CD14-positive monocyte (primary cell): ENCODE results near the gene SLC16A7. TPM values are rescaled to one million over a fixed set of nuclear protein-coding genes. Genes with fewer than 3 reads are reported as not detected.
A peak's percentile ranks its signal among the peaks of the same experiment; 100 is the strongest.

Experiments
- DNase-seq, 3 donors: peaks; one replicate each; pipeline ENCODE4 v3.0.0-alpha.2; 2011 to 2022
- H2AFZ ChIP-seq: 2 replicates; pipeline ENCODE4 v1.6.0; 2012; ENCODE audit warnings: mild to moderate bottlenecking, low read depth, low read length, inconsistent platforms; ENCODE audit not compliant: insufficient read depth, poor library complexity, severe bottlenecking
- H3K27ac ChIP-seq, 2 donors: 1 replicate in 1 of 2; 2 replicates in 1 of 2; pipeline ENCODE4 v1.5.1; 2012 to 2013; ENCODE audit warnings: low read length in 2 of 2, control low read depth in 1 of 2, inconsistent platforms in 1 of 2, low read depth in 1 of 2, mild to moderate bottlenecking in 1 of 2
- H3K27me3 ChIP-seq, 2 donors: one replicate each; pipeline versions ENCODE4 v1.6.0 to v1.6.1; 2011 to 2013; ENCODE audit warnings: low read length in 2 of 2; ENCODE audit not compliant: control insufficient read depth in 2 of 2, insufficient read depth in 2 of 2
- H3K36me3 ChIP-seq, 2 donors: replicated peaks in 1 of 2; 1 replicate in 1 of 2; 2 replicates in 1 of 2; pipeline versions ENCODE4 v1.5.1 to v1.6.1; 2012 to 2013; ENCODE audit warnings: low read length in 2 of 2, control low read depth in 1 of 2, inconsistent platforms in 1 of 2, mild to moderate bottlenecking in 1 of 2; ENCODE audit not compliant: insufficient read depth in 2 of 2, control insufficient read depth in 1 of 2
- H3K4me1 ChIP-seq, 2 donors: 1 replicate in 1 of 2; 2 replicates in 1 of 2; pipeline versions ENCODE4 v1.5.1 to v1.6.1; 2012 to 2013; ENCODE audit warnings: low read length in 2 of 2, control low read depth in 1 of 2, inconsistent platforms in 1 of 2, mild to moderate bottlenecking in 1 of 2, moderate library complexity in 1 of 2; ENCODE audit not compliant: insufficient read depth in 2 of 2, control insufficient read depth in 1 of 2
- H3K4me2 ChIP-seq: replicated peaks from 2 replicates; pipeline ENCODE3; 2012; ENCODE audit warnings: low read length, moderate library complexity, mild to moderate bottlenecking; ENCODE audit not compliant: poor library complexity, severe bottlenecking; ENCODE audit errors: extremely low read depth
- H3K4me3 ChIP-seq, 3 experiments: fragments of 200-600 bp in 1 of 3; sonication (generic) in 1 of 3; replicated peaks in 1 of 3; 1 replicate in 2 of 3; 2 replicates in 1 of 3; pipeline ENCODE4 v1.5.1; 2011 to 2013; ENCODE audit warnings: low read length in 3 of 3, mild to moderate bottlenecking in 3 of 3, control low read depth in 2 of 3, low read depth in 2 of 3, inconsistent platforms in 1 of 3, moderate library complexity in 1 of 3
- H3K79me2 ChIP-seq: 2 replicates; pipeline ENCODE4 v1.6.0; 2012; ENCODE audit warnings: mild to moderate bottlenecking, control low read depth, inconsistent platforms, low read length, moderate library complexity; ENCODE audit not compliant: insufficient read depth
- H3K9ac ChIP-seq: 2 replicates; pipeline ENCODE4 v1.6.0; 2017; ENCODE audit warnings: low read length, mild to moderate bottlenecking; ENCODE audit not compliant: insufficient read depth, poor library complexity, severe bottlenecking
- H3K9me3 ChIP-seq, 2 donors: replicated peaks in 1 of 2; 1 replicate in 1 of 2; 2 replicates in 1 of 2; pipeline versions ENCODE4 v1.5.1 to v1.6.1; 2012 to 2013; ENCODE audit warnings: low read length in 2 of 2, control low read depth in 1 of 2; ENCODE audit not compliant: control insufficient read depth in 1 of 2, insufficient read depth in 1 of 2
- H4K20me1 ChIP-seq: 2 replicates; pipeline ENCODE4 v1.6.0; 2012; ENCODE audit warnings: mild to moderate bottlenecking, low read length, control low read depth, moderate library complexity; ENCODE audit not compliant: insufficient read depth
- H3K27ac Mint-ChIP-seq, 7 donors: one replicate each; pipeline ENCODE4 v1.8.0; 2020; ENCODE audit warnings: mild to moderate bottlenecking in 7 of 7, mixed read lengths in 7 of 7, moderate library complexity in 6 of 7, inconsistent platforms in 2 of 7
- H3K27me3 Mint-ChIP-seq, 3 donors: one replicate each; pipeline ENCODE4 v1.8.0; 2021 to 2022; ENCODE audit warnings: low read depth in 3 of 3, mild to moderate bottlenecking in 3 of 3, mixed read lengths in 3 of 3, moderate library complexity in 3 of 3, inconsistent platforms in 1 of 3
- H3K36me3 Mint-ChIP-seq, 2 donors: one replicate each; pipeline ENCODE4 v1.8.0; 2020; ENCODE audit warnings: mixed read lengths in 2 of 2, inconsistent platforms in 1 of 2, mild to moderate bottlenecking in 1 of 2
- H3K4me1 Mint-ChIP-seq: one replicate; pipeline ENCODE4 v1.8.0; 2020; ENCODE audit warnings: mild to moderate bottlenecking, mixed read lengths
- H3K4me3 Mint-ChIP-seq, 2 donors: one replicate each; pipeline ENCODE4 v1.8.0; 2020; ENCODE audit warnings: mild to moderate bottlenecking in 2 of 2, mixed read lengths in 2 of 2, moderate library complexity in 1 of 2
- H3K9me3 Mint-ChIP-seq, 7 donors: one replicate each; pipeline ENCODE4 v1.8.0; 2020 to 2022; ENCODE audit warnings: mixed read lengths in 7 of 7, mild to moderate bottlenecking in 6 of 7, moderate library complexity in 6 of 7, inconsistent platforms in 2 of 7
- CTCF ChIP-seq: fragments of 200-600 bp; IDR thresholded peaks from one replicate; pipeline ENCODE4 v1.8.0; 2022; ENCODE audit warnings: antibody characterized with exemption, mild to moderate bottlenecking
- WGBS: methylation state at CpG from one replicate; pipeline ENCODE4 v1.1.5; 2013; ENCODE audit warnings: missing lambda C conversion rate; ENCODE audit not compliant: insufficient coverage; 5-methylcytosine and 5-hydroxymethylcytosine counted together
- intact Hi-C, 2 donors: fragments of 100-400 bp; cut with micrococcal nuclease; formaldehyde crosslinking; loops; one replicate each; pipeline versions ENCODE4 v1.15.0 to v1.15.1; 2023
- polyA plus RNA-seq, 3 donors: library from polyadenylated mRNA; depleted of rRNA in 1 of 3; unstranded in 2 of 3; stranded (reverse) in 1 of 3; fragments of 300-500 nt in 2 of 3; fragments of >200 nt in 1 of 3; fragmentation: Illumina TruSeq in 2 of 3; gene quantifications; 1 replicate in 2 of 3; 2 replicates in 1 of 3; pipeline ENCODE4 v1.2.3, GENCODE V29; 2012 to 2021

The SLC16A7 gene
- polyA plus RNA-seq, 3 donors: 6.9 to 16.9 (median 11.8) TPM

GRCh38 chr12:59620326-59620725 is 24.5 kb downstream of the SLC16A7 start:
- Histone ChIP-seq H3K27me3 (no peaks in the 10 kb centered on the region), H3K9ac (peak overlapping the region; percentile 10), H3K9me3 (no peaks in the 10 kb centered on the region), H3K4me3 (peak overlapping the region; percentile 30 to 67 (median 56)), H3K4me2 (peak overlapping the region; percentile 66), H3K27ac (peak overlapping the region in 1 of 2 donors; percentile 81), H3K79me2 (no peaks in the 10 kb centered on the region), H4K20me1 (no peaks in the 10 kb centered on the region), H3K36me3 (no peaks in the 10 kb centered on the region), H3K4me1 (peaks cover 17 to 19% of the 10 kb centered on the region in 2 donors), H2AFZ (peak overlapping the region; percentile 27)
- Mint-ChIP-seq H3K4me1 (peaks cover 18% of the 10 kb centered on the region), H3K4me3 (peak overlapping the region; percentile 66 to 89), H3K36me3 (no peaks in the 10 kb centered on the region), H3K27ac (peak overlapping the region; percentile 77 to 98 (median 90)), H3K9me3 (peaks cover 0 to 2% (median 0%) of the 10 kb centered on the region in 7 donors), H3K27me3 (no peaks in the 10 kb centered on the region)
- no peak for TF ChIP-seq CTCF
- intact Hi-C loops: no loop called here
- 0% methylated on average over 3 of the region's 3 CpGs for WGBS
- DNase-seq: peak; percentile 54 to 78 (median 68)

- Mint-ChIP-seq H3K4me1 (peaks cover 14% of the 10 kb centered on the region), H3K9me3 (peaks cover 0 to 2% (median 0%) of the 10 kb centered on the region in 7 donors), H3K4me3 (no peak overlapping the region), H3K27me3 (no peaks in the 10 kb centered on the region), H3K36me3 (peaks cover 0 to 8% of the 10 kb centered on the region in 2 donors), H3K27ac (no peak overlapping the region)
- no peak overlapping the region for H3K27ac ChIP-seq
- intact Hi-C loops: no loop called here
- TF ChIP-seq CTCF: no peak
- H3K4me3 ChIP-seq: no peak overlapping the region
- H2AFZ ChIP-seq: no peak overlapping the region
- no peaks in the 10 kb centered on the region for H4K20me1 ChIP-seq
- H3K9ac ChIP-seq: no peak overlapping the region
- no peak overlapping the region for H3K4me2 ChIP-seq
- no peaks in the 10 kb centered on the region for H3K27me3 ChIP-seq
- H3K4me1 ChIP-seq: peaks cover 13 to 15% of the 10 kb centered on the region in 2 donors
- no peaks in the 10 kb centered on the region for H3K79me2 ChIP-seq
- peak in 1 of 3 donors; percentile 35 for DNase-seq
- H3K36me3 ChIP-seq: no peaks in the 10 kb centered on the region
- no CpG with 5 or more reads among the region's 1 CpG for WGBS
- H3K9me3 ChIP-seq: no peaks in the 10 kb centered on the region
These were observed 29.1 kb downstream of the SLC16A7 start for GRCh38 chr12:59624732-59625460.
